PC-3 (cell line): Measurements from ENCODE around the gene PLA2G2F.

Source experiments
- EZH2 ChIP-seq: fragments of 300-600 bp; sonication (generic); IDR thresholded peaks from one replicate; pipeline ENCODE4 v1.6.1; 2017; ENCODE audit warnings: antibody characterized with exemption, mild to moderate bottlenecking, low read length; ENCODE audit not compliant: unreplicated experiment
- TF ChIP-seq, protein P1 (sequence below): fragments of 300-600 bp; sonication (generic); conservative IDR thresholded peaks from 2 replicates; pipeline ENCODE4 v1.5.1; 2017; ENCODE audit warnings: antibody characterized with exemption, low read depth, mild to moderate bottlenecking, low read length

DNA sequence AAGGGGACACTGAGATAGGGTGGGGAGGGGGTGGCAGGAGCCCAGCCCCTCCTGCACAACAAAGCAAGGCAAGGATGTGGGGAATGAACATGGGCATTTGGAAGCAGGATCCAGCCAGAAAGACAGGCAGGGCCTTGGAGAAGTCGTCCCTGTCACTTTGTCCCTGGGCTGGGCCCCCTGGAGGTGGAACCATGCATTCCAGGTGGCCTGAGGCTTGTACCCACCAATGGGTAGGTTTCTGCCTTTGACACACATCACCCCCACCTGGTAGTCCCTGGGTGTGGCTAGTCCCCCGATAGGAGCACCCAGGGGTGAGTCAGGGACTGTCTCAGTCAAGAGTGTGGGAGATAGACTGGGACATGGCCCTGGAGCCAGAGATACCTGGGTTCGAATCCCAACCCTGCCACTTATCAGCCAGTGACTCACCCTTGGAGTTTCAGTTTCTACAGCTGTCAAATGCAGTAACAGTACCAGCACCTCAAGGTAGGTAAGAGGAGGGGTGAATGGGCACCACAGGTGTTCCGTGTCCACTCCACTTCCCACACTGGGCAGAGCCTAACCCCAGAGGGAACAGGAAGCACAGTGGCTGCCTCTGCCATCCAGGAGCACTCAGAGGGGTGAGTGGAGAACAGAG is 29.8 kb upstream of the PLA2G2F start:
- TF ChIP-seq, protein P1, sequence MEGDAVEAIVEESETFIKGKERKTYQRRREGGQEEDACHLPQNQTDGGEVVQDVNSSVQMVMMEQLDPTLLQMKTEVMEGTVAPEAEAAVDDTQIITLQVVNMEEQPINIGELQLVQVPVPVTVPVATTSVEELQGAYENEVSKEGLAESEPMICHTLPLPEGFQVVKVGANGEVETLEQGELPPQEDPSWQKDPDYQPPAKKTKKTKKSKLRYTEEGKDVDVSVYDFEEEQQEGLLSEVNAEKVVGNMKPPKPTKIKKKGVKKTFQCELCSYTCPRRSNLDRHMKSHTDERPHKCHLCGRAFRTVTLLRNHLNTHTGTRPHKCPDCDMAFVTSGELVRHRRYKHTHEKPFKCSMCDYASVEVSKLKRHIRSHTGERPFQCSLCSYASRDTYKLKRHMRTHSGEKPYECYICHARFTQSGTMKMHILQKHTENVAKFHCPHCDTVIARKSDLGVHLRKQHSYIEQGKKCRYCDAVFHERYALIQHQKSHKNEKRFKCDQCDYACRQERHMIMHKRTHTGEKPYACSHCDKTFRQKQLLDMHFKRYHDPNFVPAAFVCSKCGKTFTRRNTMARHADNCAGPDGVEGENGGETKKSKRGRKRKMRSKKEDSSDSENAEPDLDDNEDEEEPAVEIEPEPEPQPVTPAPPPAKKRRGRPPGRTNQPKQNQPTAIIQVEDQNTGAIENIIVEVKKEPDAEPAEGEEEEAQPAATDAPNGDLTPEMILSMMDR, result 0 out of 2 replicates have a peak, but pooled peaks have one; percentile 16
- no peak for TF ChIP-seq EZH2
